HG03378 (cell line): ENCODE results near the gene PLEKHG4B.
"Not testable (repeated sequence)": the region's sequence is repeated elsewhere in the genome, so short reads cannot be mapped to it uniquely, and the experiment has no call there.

Experiments
- ATAC-seq: cut with Tn5 transposase; IDR thresholded peaks from one replicate; pipeline ENCODE4 v1.9.1; 2021; ENCODE audit warnings: mild to moderate bottlenecking, moderate library complexity; ENCODE audit not compliant: unreplicated experiment

Gene PLEKHG4B

GRCh38 chr5:186091-187041, 94.4 kb downstream of the PLEKHG4B start:
- ATAC-seq: no peak

GRCh38 chr5:187042-187431, 95.1 kb downstream of the PLEKHG4B start:
- ATAC-seq: no peak

GRCh38 chr5:187617-188451, 95.9 kb downstream of the PLEKHG4B start:
- no peak for ATAC-seq

GRCh38 chr5:188488-189481, 96.8 kb downstream of the PLEKHG4B start:
- peak; percentile 85 for ATAC-seq

GRCh38 chr5:189486-189885, 97.5 kb downstream of the PLEKHG4B start:
- no peak for ATAC-seq

GRCh38 chr5:189976-190365, 98.0 kb downstream of the PLEKHG4B start:
- no peak for ATAC-seq

GRCh38 chr5:190366-191035, 98.5 kb downstream of the PLEKHG4B start:
- no peak for ATAC-seq

- ATAC-seq: no peak
These were observed 99.3 kb downstream of the PLEKHG4B start, which contains the start of gene LRRC14B for GRCh38 chr5:191036-191948. Gene LRRC14B (plus strand): TSS chr5:191495. CDS start chr5:191539, 44 bp downstream.

GRCh38 chr5:191949-192690, 100.2 kb downstream of the PLEKHG4B start:
- no peak for ATAC-seq

GRCh38 chr5:192691-192969, 100.7 kb downstream of the PLEKHG4B start:
- ATAC-seq: no peak

GRCh38 chr5:192970-193831, 101.2 kb downstream of the PLEKHG4B start:
- no peak for ATAC-seq

GRCh38 chr5:194102-194501, 102.1 kb downstream of the PLEKHG4B start:
- no peak for ATAC-seq

- ATAC-seq: no peak
These were observed 102.7 kb downstream of the PLEKHG4B start for GRCh38 chr5:194603-195209.

- no peak for ATAC-seq
These were observed 103.6 kb downstream of the PLEKHG4B start for GRCh38 chr5:195401-196160.

- no peak for ATAC-seq
These were observed 104.4 kb downstream of the PLEKHG4B start for GRCh38 chr5:196350-196749.

- not testable (repeated sequence) for ATAC-seq
These were observed 105.1 kb downstream of the PLEKHG4B start for GRCh38 chr5:197031-197430.
